Hematopoietic multipotent progenitor cell treated with erythropoietin and hydrocortisone succinate and interleukin-3 and kit ligand, for 15 days (in vitro differentiated cells): ENCODE data around the gene FXYD7.
"Not testable (repeated sequence)": the region's sequence is repeated elsewhere in the genome, so short reads cannot be mapped to it uniquely, and the experiment has no call there.

Experiments used
- DNase-seq: peaks from one replicate; pipeline ENCODE4 v3.0.0-alpha.2; 2015; ENCODE audit warnings: low spot score

FXYD7 gene, protein sequence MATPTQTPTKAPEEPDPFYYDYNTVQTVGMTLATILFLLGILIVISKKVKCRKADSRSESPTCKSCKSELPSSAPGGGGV

DNA sequence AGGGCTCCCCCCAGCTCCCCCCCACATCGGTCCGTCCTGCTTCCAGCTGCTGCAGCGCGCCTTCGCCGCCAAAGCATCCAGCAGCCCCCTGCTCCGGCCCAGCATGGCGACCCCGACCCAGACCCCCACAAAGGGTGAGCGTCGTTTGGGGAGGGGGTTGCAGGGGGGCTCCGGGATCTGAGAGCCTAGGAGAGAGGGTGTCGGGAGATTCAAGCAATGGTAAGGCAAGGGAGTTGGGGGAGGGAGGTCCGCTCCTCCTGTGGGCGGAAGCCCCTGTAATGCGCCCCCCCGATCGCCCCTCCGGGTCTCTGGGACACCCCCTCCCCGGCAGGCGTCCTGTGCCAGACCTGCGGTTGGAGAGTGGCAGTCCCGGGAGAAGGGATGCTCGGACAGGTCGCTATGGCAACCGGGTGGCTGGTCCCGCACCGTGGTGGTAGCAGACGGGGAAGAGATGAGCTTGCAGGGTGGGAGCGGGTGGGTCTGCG, at the start of gene FXYD7:
TSS of gene FXYD7 (plus strand) at position 25 of the 485 bp plus-strand sequence. CDS start at position 104, 79 bp downstream.
- DNase-seq, result no peak

GRCh38 chr19:35093430-35093829, 49.6 kb upstream of the FXYD7 start:
- no peak for DNase-seq

- DNase-seq, result no peak
Measured at GRCh38 chr19:35093941-35094647, 49.0 kb upstream of the FXYD7 start.

DNA sequence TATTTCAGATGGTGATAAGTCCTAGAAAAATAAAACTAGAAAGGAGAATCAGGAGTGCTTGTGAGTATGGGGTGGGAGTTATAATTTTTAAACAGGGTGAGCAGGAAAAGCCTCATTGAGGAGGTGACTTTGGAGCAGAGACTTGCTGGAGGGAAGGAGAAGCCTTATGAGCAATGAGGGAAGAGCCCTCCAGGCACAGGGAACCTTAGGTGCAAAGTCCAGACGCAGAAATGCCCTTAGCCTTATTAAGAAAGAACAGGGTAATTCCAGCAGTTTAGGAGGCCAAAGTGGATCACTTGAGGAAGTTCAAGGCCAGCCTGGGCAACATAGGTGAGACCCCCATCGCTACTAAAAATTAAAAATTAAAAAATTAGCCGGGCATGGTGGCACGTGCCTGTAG, 48.4 kb upstream of the FXYD7 start:
- no peak for DNase-seq

GRCh38 chr19:35095667-35096368, 47.2 kb upstream of the FXYD7 start:
- DNase-seq, result no peak

DNA sequence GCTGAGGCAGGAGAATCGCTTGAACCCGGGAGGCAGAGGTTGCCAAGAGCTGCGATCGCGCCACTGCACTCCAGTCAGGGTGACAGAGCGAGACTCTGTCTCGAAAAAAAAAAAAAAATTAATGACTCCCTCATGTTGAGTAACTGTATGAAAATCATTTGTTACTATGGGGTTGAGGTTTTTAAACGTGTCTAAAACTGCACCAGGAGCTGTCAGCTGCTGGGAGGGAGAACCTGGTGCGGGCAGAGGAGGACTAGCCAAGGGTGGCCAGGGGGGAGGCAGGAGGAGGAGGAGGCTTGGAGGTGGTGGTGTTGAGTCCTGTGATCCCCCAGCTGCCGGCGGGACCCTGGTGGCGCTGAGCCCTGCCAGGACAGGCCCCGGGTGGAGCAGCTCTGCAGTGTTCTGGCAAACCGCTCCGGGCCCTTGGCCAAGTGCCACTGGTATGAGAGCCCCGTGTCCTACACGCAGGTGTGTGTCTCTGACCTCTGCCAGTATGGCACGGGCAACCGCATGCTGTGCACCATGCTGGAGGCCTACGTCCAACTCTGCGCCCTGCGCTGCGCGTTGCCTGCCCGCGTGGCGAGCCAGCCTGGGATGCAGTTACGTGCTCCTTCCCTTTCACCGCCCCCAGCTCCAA, 44.5 kb upstream of the FXYD7 start:
- DNase-seq, result no peak

DNA sequence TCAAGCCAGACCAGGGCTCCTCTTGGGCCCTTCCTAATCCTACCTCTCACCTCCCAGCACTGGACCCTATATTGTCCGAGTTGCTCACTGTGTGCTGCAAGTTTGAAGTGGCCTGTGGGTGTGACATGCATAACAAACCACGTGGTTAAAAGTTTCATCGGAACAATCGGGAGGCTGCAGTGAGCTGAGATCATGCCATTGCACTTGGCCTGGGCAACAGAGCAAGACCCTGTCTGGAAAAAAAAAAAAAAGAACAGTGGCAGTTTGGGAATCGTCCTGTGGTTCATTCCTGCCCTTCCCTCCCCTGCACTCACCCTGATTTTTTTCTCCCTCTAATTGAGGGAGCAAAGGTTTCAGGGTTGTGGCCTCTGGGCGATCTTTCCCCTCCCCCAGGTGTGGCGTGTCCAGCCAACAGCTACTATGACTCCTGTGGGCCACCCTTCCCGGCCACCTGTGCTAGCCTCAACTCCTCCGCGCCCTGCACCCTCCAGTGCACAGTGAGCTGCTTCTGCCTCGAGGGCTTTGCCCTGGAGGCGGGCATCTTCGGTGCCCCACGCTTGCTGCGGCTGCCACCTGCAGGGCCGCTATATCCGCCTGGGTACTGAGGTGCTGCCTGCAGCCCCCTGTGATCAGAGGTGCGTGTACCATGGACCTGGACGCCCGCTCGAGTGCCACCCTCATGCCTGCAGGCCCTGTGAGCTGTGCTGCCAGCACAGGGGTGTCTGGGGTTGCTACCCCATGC, 43.7 kb upstream of the FXYD7 start:
- no peak for DNase-seq

DNA sequence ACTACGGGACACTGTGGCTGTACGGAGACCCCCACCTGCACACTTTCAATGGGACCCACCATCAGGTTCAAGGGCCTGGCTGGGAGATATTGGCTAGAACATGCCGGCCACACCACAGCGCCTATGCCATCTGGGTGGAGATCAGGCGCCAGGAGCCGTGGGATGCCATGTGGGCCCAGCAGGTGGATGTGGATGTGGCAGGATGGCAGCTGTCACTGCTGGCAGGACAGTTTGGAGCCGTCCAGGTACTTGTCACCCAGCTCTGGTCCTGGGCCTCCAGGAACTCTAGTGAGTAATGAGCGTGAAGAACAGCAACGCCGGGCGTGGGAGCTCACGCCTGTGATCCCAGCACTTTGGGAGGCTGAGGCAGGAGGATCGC, 43.2 kb upstream of the FXYD7 start:
- no peak for DNase-seq

DNA sequence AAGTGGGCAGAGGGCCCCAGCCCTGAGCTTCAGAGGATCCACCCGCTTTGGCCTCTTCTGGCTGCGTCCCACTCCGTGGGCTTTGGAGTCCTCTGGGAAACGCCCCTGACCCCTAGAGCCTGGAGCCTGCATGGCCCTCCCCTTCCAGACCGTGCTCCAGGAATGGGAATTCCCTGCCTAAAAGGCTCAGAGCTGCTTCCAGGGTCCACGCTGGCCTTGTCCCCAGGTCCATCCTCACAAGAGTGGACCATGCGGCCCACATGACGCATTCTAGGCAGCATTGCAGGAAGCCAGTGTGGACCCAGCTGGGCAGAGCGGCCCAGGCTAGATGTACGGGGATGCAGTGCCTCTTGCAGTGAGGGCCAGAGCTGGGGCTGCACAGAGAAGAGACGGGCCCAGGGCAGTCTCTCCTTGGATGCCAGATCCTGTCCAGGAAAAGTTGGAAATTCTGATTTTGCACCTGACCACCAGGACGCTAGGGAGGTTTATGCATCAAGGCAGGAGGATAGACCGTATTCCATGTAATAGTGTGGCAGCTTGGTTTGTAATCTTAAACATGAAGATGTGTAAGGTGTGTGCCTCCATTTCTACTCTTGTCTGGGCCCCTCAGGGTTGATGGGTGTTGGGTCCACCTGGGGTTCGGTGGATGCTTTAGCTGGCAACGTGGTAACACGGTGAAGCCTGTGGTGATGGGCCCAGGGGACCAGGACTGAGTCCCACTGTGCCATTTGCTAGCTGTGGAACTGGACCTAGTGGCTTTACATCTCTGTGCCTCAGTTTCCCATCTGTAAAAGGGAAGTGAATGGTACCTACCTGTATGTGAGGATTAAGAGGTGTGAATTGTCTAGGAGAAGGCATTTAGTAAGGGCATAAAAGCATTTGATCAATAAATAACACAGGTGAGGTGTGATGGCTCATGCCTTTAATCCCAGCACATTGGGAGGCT, 42.2 kb upstream of the FXYD7 start:
- DNase-seq, result no peak

DNA sequence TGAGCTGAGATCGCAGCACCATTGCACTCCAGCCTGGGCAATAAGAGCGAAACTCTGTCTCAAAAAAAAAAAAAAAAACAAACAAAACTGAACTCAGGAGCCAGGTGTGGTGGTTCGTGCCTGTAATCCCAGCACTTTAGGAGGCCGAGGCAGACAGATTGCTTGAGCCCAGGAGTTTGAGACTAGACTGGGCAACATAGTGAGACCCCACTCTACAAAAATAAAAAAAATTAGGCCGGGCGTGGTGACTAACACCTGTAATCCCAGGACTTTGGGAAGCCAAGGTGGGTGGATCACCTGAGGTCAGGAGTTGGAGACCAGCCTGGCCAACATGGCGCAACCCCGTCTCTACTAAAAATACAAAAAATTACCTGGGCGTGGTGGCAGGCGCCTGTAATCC, 41.1 kb upstream of the FXYD7 start:
- not testable (repeated sequence) for DNase-seq

DNA sequence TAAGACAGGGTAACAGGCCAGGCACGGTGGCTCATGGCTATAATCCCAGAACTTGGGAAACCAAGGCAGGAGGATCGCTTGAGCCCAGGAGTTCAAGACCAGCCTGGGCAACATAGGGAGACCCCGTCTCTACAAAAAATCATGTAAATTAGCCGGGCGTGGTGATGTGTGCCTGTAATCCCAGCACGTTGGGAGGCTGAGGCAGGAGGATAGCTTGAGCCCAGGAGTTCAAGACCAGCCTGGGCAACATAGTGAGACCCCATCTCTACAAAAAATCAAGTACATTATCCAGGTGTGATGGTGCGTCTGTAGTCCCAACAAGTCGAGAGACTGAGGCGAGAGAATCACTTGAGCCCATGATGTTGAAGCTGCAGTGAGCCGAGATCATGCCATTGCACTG, 39.4 kb upstream of the FXYD7 start:
- DNase-seq, result not testable (repeated sequence)

DNA sequence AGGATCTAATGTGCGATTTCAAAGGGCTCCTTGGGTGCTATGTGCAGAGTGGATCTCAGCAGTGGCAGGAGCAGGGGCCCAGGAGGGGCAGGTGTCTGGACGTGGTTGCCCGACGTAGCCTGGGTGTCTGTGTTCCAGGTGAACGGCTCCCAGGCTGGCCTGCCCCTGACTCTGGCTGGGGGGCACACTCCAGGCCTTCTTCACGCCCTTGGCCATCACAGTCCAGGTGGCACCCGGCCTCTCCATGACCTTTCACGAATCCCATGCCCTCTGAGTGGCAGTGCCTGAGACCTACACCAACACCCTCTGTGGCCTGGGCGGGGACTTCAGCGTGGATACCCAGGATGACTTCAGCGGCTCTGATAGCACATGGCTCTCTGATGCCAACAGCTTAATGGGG, 38.7 kb upstream of the FXYD7 start:
- DNase-seq, result no peak

- no peak for DNase-seq
Measured at GRCh38 chr19:35105047-35105410, 38.0 kb upstream of the FXYD7 start.

DNA sequence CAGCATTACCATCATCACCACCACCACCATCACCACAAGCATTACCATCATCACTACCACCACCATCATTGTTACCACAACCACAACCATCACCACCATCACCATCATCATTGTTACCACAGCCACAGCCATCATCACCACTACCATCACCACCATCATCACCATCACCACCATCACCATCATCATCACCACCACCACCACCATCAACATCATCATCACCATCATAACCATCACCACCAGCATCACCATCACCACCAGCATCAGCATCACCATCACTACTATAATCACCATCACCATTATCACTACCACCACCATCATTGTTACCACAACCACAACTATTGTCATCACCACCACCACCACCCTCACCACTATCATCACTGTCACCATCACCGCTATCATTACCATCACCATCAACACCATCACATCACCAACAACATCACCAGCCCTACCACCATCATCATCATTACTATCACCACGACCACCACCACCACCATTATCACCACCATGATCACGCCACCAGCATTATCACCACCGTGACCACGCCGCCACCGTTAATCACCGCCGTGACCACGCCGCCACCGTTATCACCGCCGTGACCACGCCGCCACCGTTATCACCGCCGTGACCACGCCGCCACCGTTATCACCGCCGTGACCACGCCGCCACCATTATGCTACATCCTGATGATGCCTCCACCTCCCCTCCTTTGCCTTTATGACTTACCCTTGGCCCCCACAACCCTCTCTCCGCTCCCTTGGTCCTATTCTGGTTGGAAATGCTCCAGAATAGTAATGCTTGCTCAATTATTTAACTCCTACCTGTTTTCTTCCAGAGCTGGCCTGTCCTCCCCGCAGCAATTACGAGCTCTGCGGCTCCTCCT, 37.4 kb upstream of the FXYD7 start:
- no peak for DNase-seq

DNA sequence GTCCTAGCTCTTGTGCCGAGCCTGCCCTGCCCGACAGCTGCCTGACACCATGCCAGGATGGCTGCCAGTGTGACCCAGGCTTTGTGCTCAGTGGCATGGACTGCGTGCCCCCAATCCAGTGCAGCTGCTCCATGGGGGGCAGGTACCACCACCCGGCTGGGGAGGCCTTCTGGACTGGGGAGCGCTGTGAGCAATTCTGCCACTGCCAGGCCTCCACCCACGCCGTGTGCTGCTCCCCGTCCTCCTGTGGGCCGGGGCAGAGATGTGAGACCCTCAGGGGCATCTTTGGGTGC, 36.8 kb upstream of the FXYD7 start:
- DNase-seq, result no peak

DNA sequence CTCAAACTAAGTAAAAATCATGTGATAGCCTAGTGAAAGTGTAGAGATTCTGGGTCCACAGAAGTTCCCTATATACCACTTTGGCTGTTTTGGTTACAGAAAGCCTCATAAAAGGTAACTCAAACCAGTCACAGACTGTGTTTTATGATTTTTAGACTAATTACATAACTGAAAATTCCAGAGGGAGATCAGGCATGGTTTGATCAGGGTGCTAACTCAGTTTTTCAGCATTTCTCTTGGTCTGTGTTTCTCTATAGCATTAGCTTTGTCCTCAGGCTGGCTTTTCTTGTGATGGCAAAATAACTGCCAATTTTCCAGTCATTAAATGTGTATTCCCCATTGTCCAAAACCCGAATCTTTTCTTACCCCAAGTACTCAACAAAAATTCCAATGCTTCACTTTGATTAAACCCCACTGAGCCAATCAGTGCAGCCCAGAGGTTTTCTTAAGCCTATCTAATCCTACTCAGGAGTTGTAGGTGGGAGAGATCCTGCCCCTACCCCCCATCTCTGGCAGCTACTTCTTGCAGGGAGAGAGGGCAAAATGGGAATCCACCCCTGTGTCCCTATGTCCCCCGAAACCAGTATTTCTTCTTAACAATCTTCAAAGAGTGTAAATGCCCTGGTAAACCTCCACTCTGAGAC, 36.0 kb upstream of the FXYD7 start:
- DNase-seq, result no peak

- DNase-seq, result no peak
Measured at GRCh38 chr19:35107545-35107944, 35.5 kb upstream of the FXYD7 start.

DNA sequence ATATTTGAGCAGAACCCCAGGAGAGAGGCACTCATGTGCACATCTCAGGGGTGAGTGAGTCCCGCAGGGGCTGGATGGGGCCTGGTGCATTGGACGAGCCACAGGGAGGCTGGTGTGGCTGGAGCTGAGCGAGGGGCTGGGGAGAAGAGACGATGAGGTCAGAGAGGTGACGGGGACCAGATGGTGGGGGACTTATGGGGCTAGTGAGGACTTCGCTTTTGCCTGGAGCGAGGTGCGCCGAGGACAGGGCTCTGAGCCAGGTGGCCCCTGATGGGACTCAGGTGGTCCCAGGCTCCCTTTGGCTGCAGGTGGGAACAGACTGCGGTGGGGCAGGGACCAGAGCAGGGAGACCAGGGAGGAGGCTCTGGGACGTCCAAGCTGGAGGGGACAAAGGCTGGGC, 34.3 kb upstream of the FXYD7 start:
- no peak for DNase-seq

DNA sequence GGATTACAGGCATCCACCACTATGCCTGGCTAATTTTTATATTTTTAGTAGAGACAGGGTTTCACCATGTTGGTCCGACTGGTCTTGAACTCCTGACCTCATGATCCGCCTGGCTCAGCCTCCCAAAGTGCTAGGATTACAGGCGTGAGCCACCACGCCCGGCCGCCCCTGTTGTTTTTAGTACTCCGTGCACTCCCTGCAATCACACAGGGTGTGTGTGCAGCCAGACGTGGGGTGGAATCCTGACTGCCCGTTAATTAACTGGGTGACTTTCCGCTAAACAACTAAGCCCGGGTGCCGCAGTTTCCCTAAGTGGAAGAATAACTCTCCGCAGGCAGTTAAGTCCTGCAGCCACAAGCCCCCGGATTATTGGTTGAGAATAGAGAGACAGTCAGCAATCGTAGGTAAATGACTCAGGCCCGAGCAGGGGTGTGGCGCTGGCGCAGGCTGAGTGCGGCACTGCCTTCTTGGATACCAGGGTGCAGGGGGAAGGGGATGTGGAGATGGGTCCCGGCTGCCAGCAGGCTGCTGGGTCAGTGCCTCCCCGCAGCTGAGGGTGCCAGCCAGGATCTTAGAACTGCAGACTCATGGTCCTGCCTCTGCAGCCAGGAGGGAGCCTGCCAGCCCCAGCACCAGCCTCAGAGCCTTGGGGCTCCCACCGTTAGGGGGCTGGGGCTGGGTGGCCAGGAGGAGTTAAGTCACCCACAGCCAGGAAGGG, 33.5 kb upstream of the FXYD7 start:
- no peak for DNase-seq
